Uterus (tissue), 4 donors: ENCODE results near the gene CC2D1A. TPM values are rescaled to one million over a fixed set of nuclear protein-coding genes. Genes with fewer than 3 reads are reported as not detected.
"Not testable (repeated sequence)": the region's sequence is repeated elsewhere in the genome, so short reads cannot be mapped to it uniquely, and the experiment has no call there.

ENCODE experiments used
- DNase-seq, 2 donors: peaks; one replicate each; pipeline ENCODE4 v3.0.0-alpha.2; 2019 to 2020
- H3K27ac ChIP-seq, 2 donors: fragments of 200-600 bp; sonication (generic); 1 replicate in 1 of 2; 2 replicates in 1 of 2; pipeline ENCODE4 v1.5.1; 2016 to 2018
- H3K27me3 ChIP-seq, 2 donors: fragments of 200-600 bp; sonication (generic); one replicate each; pipeline ENCODE4 v1.5.1; 2018 to 2019; ENCODE audit warnings: control low read depth in 1 of 2
- H3K36me3 ChIP-seq, 2 donors: fragments of 200-600 bp; sonication (generic); one replicate each; pipeline ENCODE4 v1.5.1; 2019; ENCODE audit warnings: control low read depth in 1 of 2
- H3K4me1 ChIP-seq, 2 donors: fragments of 200-600 bp; sonication (generic); one replicate each; pipeline ENCODE4 v1.5.1; 2018 to 2019; ENCODE audit warnings: control low read depth in 1 of 2
- H3K4me3 ChIP-seq, 2 donors: fragments of 200-600 bp; sonication (generic); 1 replicate in 1 of 2; 2 replicates in 1 of 2; pipeline ENCODE4 v1.5.1; 2018 to 2019; ENCODE audit warnings: mild to moderate bottlenecking in 1 of 2
- H3K9me3 ChIP-seq, 2 donors: fragments of 200-600 bp; sonication (generic); one replicate each; pipeline ENCODE4 v1.5.1; 2019; ENCODE audit warnings: control low read depth in 1 of 2
- CTCF ChIP-seq, 4 experiments: fragments of 200-600 bp in 2 of 4; fragments of 450-650 bp in 2 of 4; sonication (generic) in 2 of 4; IDR thresholded peaks; one replicate each; pipeline ENCODE4 v1.5.1; 2016 to 2019; ENCODE audit warnings: antibody characterized with exemption in 4 of 4, mild to moderate bottlenecking in 2 of 4, moderate library complexity in 1 of 4
- POLR2A ChIP-seq, 2 donors: fragments of 450-650 bp; IDR thresholded peaks; one replicate each; pipeline ENCODE4 v1.6.1; 2016; ENCODE audit warnings: antibody characterized with exemption in 2 of 2, mild to moderate bottlenecking in 1 of 2, moderate library complexity in 1 of 2
- intact Hi-C: fragments of 100-400 bp; cut with DNase I; formaldehyde crosslinking; loops from one replicate; pipeline ENCODE4 v1.15.1; 2023; ENCODE audit warnings: low total_unique reads
- total RNA-seq, 4 donors: library from RNA; depleted of rRNA in 3 of 4; stranded (reverse); fragments of >200 nt in 3 of 4; gene quantifications; one replicate each; pipeline versions ENCODE4 v1.1.0 to v1.2.4, GENCODE V29; 2014 to 2023
- donor health status: DM: yes; HTN: yes; CAD: no.

CC2D1A gene
- total RNA-seq, 4 donors from 2014 or later, result 3.2 to 44.4 (median 13.2) TPM

DNA sequence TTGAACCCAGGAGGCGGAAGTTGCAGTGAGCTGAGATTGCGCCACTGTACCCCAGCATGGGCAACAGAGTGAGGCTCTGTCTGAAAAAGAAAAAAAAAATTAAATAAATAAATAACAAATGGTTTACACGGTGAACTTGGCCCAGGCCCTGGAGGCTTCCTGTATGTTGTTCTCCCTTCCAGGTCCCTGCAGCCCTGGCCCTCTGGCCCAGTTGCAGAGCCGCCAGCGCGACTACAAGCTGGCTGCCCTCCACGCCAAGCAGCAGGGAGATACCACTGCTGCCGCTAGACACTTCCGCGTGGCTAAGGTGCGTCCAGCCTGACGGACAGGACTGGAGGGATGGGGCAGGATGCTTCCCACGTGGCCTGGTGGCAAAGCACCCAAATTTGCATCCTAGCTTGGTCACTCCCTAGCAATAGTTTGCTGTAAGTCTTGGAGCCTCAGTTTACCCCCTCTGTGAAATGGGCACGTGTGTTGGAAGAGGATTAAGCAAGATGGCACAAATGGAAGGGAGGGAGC, 11.9 kb downstream of the CC2D1A start:
- Histone ChIP-seq H3K4me1 (no peaks in the 10 kb centered on the region), H3K36me3 (no peaks in the 10 kb centered on the region), H3K27ac (no peak overlapping the region), H3K27me3 (no peaks in the 10 kb centered on the region), H3K9me3 (no peaks in the 10 kb centered on the region), H3K4me3 (no peak overlapping the region)
- TF ChIP-seq CTCF (IDR thresholded peaks at IDR 0.05) (no peak), POLR2A (IDR thresholded peaks at IDR 0.05) (no peak)
- no peak for DNase-seq
- intact Hi-C loops, result no loop called here

DNA sequence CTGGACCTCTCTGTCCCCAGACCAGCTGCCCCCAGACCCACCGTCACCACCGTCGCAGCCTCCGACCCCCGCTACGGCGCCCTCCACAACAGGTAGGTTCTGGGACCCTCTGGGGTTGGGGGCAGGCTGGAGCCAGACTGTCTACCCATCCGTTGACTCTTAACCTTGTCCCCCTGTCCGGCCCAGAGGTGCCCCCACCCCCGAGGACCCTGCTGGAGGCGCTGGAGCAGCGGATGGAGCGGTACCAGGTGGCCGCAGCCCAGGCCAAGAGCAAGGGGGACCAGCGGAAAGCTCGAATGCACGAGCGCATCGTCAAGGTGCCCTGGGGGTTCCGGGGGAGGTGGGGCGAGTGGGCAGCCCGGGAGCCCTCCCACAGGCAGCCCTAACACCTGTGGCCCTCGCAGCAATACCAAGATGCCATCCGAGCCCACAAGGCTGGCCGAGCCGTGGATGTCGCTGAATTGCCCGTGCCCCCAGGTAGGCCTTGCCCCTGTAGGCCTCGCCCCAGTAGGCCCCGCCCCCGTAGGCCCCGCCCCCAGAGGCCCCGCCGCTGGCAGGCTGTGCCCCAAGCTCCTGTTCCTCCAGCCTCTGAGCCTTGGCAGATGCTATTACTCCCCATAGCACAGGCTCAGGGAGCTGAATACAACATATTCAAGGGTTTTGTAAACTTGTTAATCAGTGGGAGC, 12.9 kb downstream of the CC2D1A start:
- Histone ChIP-seq H3K4me1 (no peaks in the 10 kb centered on the region), H3K9me3 (no peaks in the 10 kb centered on the region), H3K36me3 (no peaks in the 10 kb centered on the region), H3K27me3 (no peaks in the 10 kb centered on the region), H3K27ac (no peak overlapping the region), H3K4me3 (no peak overlapping the region)
- TF ChIP-seq CTCF (IDR thresholded peaks at IDR 0.05) (no peak), POLR2A (IDR thresholded peaks at IDR 0.05) (no peak)
- intact Hi-C loops, result no loop called here
- no peak for DNase-seq

GRCh38 chr19:13920524-13920923, 14.5 kb downstream of the CC2D1A start:
- intact Hi-C loops, result no loop called here
- Histone ChIP-seq H3K36me3 (no peaks in the 10 kb centered on the region), H3K9me3 (no peaks in the 10 kb centered on the region), H3K4me3 (no peak overlapping the region), H3K27me3 (no peaks in the 10 kb centered on the region), H3K27ac (no peak overlapping the region), H3K4me1 (no peaks in the 10 kb centered on the region)
- TF ChIP-seq POLR2A (IDR thresholded peaks at IDR 0.05), result no peak
- no peak for TF ChIP-seq CTCF (IDR thresholded peaks at IDR 0.05)
- no peak for DNase-seq

DNA sequence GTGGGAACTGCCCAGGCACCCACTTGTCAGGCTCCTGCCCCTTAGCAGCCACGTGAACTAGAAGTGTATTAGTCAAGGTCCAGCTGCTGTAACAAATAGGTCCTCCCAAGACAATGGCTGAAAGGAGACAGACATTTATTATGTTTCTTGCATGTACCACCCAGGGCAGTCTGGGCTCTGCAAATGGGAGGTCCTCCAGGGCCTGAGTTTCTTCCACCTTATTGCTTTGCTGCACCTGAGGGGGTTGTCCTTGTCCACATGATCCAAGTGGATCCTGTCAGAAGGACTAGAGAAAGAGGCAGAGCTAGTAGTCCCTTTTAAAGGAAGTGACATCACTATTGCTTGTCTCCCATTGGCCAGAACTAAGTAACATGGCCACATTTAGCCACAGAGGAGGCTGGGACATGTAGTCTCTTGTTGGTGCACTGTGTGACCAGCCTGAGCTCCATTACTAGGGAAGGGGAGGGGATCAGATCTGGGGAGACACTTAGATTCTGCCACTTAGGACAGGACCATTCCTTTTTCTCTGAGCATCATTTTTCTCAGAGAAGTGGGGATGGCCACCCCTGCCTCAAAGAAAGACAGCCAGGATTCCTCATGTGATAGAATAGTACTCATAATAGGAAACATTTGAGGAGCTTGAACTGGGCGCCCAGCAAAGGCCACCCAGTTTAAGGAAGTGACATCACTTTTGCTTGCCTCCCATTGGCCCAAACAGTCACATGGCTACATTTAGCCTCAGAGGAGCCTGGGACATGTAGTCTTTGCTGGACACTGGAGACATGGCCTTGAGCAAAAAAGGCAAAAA, 15.1 kb downstream of the CC2D1A start:
- Histone ChIP-seq H3K4me3 (no peak overlapping the region), H3K27me3 (no peaks in the 10 kb centered on the region), H3K27ac (no peak overlapping the region), H3K36me3 (no peaks in the 10 kb centered on the region), H3K4me1 (no peaks in the 10 kb centered on the region), H3K9me3 (no peaks in the 10 kb centered on the region)
- intact Hi-C loops, result no loop called here
- DNase-seq, result no peak
- TF ChIP-seq POLR2A (IDR thresholded peaks at IDR 0.05), result no peak
- TF ChIP-seq CTCF (IDR thresholded peaks at IDR 0.05), result no peak

DNA sequence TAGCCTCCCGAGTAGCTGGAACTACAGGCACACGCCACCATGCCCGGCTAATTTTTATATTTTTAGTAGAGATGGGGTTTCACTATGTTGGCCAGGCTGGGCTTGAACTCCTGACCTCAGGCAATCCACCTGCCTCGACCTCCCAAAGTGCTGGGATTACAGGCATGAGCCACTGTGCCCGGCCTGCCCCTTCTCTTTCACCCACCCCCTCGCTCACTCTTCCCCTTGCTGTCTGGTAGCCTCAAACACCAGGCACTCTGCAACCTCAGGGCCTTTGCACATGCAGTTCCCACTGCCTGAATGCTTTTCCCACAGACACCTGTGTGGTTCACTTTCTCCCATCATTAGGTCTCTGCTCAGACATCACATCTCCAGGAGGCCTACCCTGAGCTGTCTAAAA, 16.1 kb downstream of the CC2D1A start:
- H3K27ac ChIP-seq, H3K36me3 ChIP-seq, H3K4me1 ChIP-seq, intact Hi-C loops, H3K9me3 ChIP-seq, H3K27me3 ChIP-seq, H3K4me3 ChIP-seq, DNase-seq: not testable (repeated sequence)
